Fibroblast of gingiva (primary cell): ENCODE results near the gene MPO.

Experiments used
- DNase-seq: peaks from one replicate; pipeline ENCODE4 v3.0.0-alpha.2; 2011; ENCODE audit warnings: low read depth

Gene MPO

GRCh38 chr17:58278661-58279015 lies 2.1 kb downstream of the MPO start:
- DNase-seq: no peak

GRCh38 chr17:58277802-58278595 lies 2.7 kb downstream of the MPO start:
- DNase-seq: no peak

GRCh38 chr17:58277107-58277801 lies 3.5 kb downstream of the MPO start:
- no peak for DNase-seq

- DNase-seq: no peak
Observed at GRCh38 chr17:58276423-58276822, 4.3 kb downstream of the MPO start.

- DNase-seq: no peak
Observed at GRCh38 chr17:58275417-58275816, 5.3 kb downstream of the MPO start.

- no peak for DNase-seq
Observed at GRCh38 chr17:58273453-58274104, 7.2 kb downstream of the MPO start.

- DNase-seq: no peak
Observed at GRCh38 chr17:58272367-58273280, 8.1 kb downstream of the MPO start.

GRCh38 chr17:58271216-58271931 lies 9.4 kb downstream of the MPO start:
- DNase-seq: no peak

GRCh38 chr17:58270476-58271215 lies 10.1 kb downstream of the MPO start:
- DNase-seq: no peak

GRCh38 chr17:58269557-58270291 lies 11.0 kb downstream of the MPO start:
- no peak for DNase-seq

- no peak for DNase-seq
Observed at GRCh38 chr17:58268774-58269556, 11.8 kb downstream of the MPO start.

GRCh38 chr17:58268326-58268725 lies 12.4 kb downstream of the MPO start:
- DNase-seq: no peak

GRCh38 chr17:58267347-58268324 lies 13.1 kb downstream of the MPO start:
- DNase-seq: no peak

- no peak for DNase-seq
Observed at GRCh38 chr17:58265902-58266875, 14.5 kb downstream of the MPO start.

- no peak for DNase-seq
Observed at GRCh38 chr17:58265271-58265670, 15.5 kb downstream of the MPO start.

- DNase-seq: no peak
Observed at GRCh38 chr17:58264407-58265103, 16.2 kb downstream of the MPO start.
